Activated CD4-positive, CD25-positive, alpha-beta regulatory T cell (primary cell): ENCODE data around the gene CFAP77.

Experiments used
- DNase-seq, 4 experiments: peaks; one replicate each; lab custom pipeline; 2025; lab: John Stamatoyannopoulos, UW

CFAP77 gene

GRCh38 chr9:132597073-132597775 is 187.2 kb downstream of the CFAP77 start:
- DNase-seq: no peak

GRCh38 chr9:132600326-132600984 is 190.4 kb downstream of the CFAP77 start:
- DNase-seq: no peak

DNA sequence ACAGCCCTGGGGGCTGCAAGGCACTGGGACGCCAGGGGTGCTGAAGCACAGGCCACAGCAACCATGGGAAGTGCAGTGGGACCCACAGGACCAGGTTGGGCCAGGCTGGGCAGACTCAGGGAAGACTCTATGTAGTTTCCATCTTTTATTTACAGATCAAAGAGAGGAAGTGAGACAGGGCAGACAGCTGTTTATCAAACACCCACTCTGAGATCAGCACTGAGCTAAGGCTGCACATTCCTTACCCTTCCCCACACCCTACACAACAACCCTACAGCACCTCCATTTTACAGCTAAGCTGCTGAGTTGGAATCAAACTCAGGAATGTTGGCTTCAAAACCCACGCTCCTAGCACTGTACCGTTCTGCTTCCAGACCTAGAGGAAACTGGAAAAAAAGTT is 192.2 kb downstream of the CFAP77 start:
- DNase-seq: no peak

- DNase-seq: no peak
Measured at GRCh38 chr9:132605387-132605786, 195.4 kb downstream of the CFAP77 start.

- DNase-seq: no peak
Measured at GRCh38 chr9:132606066-132606465, 196.1 kb downstream of the CFAP77 start.

DNA sequence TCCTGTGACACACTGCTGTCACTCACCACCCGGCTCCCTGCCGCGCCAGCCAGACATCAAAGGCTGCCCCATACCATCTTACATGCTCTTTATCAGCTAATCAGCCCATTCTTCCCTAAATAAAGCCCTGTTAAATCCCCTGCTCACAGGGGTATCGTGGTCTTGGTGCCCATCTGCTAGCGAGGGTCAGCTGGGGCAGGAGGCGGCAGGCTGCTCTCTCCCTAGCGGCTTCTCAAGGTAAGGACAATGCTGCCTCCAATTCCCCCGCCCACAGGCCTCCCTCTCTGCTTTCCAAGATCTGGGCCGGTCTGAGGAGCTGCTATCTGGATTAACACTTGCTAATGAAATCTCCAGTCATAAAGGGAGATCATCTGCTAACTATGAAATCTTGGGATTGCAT is 199.2 kb downstream of the CFAP77 start:
- no peak for DNase-seq

GRCh38 chr9:132609829-132610228 is 199.8 kb downstream of the CFAP77 start:
- no peak for DNase-seq

GRCh38 chr9:132610661-132611060 is 200.7 kb downstream of the CFAP77 start:
- DNase-seq: no peak

DNA sequence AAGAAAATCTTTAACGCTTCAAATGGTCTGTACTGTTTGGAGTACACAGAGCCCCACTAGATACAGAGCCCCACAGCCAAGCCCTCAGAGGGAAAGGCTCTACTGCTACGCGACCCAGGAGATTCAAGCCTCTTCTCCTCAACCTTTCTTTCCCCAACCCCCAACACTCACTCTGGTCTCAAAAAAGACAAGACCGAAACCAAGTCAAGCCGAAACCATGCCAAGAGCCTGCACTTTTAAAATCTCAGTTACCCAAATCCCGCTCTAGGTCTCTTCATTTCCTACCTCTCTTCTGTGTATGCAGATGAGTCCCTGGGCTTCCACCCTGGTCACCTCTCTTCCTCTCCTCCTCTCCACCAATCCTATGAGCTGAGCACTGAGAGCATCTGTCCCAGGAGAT is 204.3 kb downstream of the CFAP77 start:
- DNase-seq: no peak

DNA sequence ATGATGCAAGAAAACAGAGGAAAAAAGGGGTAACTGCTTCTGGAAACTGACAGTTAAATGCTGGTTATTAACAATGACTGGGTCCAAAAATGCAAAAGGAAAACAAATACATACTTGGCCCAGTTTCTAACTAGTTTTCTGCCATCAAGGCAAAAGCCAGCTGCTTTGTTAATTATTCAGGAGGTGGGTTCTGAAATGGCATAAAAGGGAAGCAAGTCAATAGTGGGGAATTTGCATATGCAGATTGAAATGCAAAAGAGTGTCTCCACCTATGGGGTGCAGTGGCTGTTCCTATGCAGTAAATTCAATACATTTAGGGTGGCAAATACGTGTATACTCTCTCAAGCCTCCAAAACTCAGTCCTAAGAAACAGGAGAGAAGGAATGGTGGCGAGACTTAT is 205.8 kb downstream of the CFAP77 start:
- DNase-seq: no peak

DNA sequence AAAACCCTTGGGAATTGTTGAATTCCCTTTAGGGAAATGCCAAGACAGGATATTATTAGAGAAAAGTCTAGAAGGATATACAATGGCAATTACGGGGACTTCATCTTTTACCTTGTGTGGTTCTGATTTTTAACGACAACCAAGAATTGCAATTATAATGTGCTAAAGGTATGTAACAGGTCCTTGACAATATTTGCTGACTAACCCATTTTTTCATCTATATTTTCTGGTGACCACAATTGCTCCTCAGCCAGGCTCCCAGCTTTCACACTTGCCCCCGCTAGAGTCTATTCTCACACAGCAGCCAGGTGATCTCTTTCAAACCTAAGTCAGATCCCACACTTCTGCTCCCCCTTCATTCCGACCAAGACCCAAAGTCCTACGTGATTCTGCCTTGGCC is 206.7 kb downstream of the CFAP77 start:
- no peak for DNase-seq

GRCh38 chr9:132622159-132622558 is 212.1 kb downstream of the CFAP77 start:
- no peak for DNase-seq
